Measurements from ENCODE around the gene CD69. TPM values are rescaled to one million over a fixed set of nuclear protein-coding genes. Genes with fewer than 3 reads are reported as not detected.

CD69 gene
- total RNA-seq, 1 donor from 2014 or later, result 3.7 TPM

DNA sequence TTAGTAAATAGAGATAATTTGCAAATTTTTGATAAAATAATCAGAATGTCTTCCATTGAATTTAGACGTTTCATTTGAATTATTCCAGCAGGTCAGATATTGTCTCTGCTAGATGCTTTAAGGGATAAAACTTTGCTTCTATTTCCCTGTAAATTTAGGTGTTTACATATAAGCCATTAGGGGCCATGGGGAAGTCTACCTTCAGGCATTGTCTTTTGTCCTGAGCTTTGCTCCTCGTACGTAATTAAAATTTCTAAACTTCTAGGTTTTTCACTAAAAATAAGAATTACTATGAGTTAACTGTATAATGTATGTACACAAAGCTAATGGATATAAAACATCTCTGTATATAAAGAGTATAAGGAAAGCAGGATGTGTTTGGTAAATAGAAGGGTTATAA is 24.1 kb upstream of the CD69 start:
- H3K36me3 ChIP-seq (ENCODE audit: control insufficient read depth, insufficient read depth, low read length), result no peaks in the 10 kb centered on the region
- no peak overlapping the region for H3K4me3 ChIP-seq (ENCODE audit: low read depth, low read length)
- H3K27me3 ChIP-seq (ENCODE audit: control insufficient read depth, insufficient read depth, low read length), result no peaks in the 10 kb centered on the region
- TF ChIP-seq CTCF (IDR thresholded peaks at IDR 0.05; ENCODE audit: insufficient read depth, low read length, poor library complexity, severe bottlenecking), result no peak
- DNase-seq (ENCODE audit: low read depth), result no peak

DNA sequence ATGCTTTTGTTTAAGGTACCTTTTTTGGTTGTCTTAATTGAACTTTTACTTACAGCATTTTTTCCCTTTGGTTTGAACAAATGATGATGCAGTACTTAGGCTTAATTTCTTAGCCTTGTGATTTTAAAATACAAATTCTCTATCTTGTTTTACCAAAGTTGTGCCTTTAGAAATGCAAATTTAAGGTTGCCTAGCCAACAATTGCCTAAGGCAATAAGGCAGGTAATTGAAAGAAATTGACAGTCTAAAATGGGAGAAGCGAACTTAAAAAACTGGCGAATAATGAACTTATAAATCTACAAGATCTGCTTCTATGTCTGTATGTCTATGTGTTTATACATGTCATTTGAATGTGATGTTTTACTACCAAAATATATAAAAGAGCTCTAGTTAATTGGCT is 23.6 kb upstream of the CD69 start:
- TF ChIP-seq CTCF (IDR thresholded peaks at IDR 0.05; ENCODE audit: insufficient read depth, low read length, poor library complexity, severe bottlenecking), result no peak
- Histone ChIP-seq H3K36me3 (ENCODE audit: control insufficient read depth, insufficient read depth, low read length) (no peaks in the 10 kb centered on the region), H3K27me3 (ENCODE audit: control insufficient read depth, insufficient read depth, low read length) (no peaks in the 10 kb centered on the region), H3K4me3 (ENCODE audit: low read depth, low read length) (no peak overlapping the region)
- no peak for DNase-seq (ENCODE audit: low read depth)

DNA sequence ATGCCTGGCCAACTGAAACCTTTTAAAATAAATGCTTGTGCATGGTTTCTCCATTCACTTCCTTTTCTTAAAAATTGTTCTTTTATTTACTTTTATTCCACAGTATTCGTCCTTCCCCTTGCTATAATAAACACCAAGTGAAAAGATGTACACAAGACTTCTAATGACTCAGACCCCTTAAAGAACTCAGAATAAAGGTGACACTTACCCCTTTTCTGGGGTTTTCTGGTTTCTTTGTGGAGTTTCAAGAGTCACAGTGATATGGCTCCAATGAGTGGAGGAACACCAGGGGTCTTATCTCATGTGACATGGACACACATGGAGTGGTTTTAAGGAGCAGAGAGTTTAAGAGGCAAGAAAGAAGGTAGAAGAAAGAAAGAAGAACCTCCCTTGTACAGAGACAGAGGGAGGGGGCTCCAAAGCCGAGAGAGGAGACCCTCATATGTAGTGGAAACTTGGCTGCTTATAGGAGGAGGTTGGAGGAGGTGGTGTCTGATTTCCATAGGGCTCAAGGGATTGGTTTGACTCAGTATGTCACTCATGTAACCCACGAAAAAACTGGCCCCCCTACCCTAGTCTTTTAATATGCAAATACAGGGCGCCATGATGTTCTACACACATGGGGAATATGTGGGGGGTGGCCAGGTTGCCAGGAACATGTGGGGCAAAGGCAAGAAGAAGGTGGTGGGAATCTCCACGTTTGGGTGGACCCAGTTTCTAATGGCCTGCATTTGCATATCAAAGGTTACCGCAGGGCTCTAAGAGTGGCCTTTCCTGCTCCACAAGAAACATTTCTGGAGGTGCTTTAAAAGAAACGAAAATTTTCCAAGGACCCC is 22.1 kb upstream of the CD69 start:
- no peaks in the 10 kb centered on the region for H3K27me3 ChIP-seq (ENCODE audit: control insufficient read depth, insufficient read depth, low read length)
- no peak for TF ChIP-seq CTCF (IDR thresholded peaks at IDR 0.05; ENCODE audit: insufficient read depth, low read length, poor library complexity, severe bottlenecking)
- DNase-seq (ENCODE audit: low read depth), result no peak
- no peaks in the 10 kb centered on the region for H3K36me3 ChIP-seq (ENCODE audit: control insufficient read depth, insufficient read depth, low read length)
- no peak overlapping the region for H3K4me3 ChIP-seq (ENCODE audit: low read depth, low read length)

- no peaks in the 10 kb centered on the region for H3K27me3 ChIP-seq (ENCODE audit: control insufficient read depth, insufficient read depth, low read length)
- H3K36me3 ChIP-seq (ENCODE audit: control insufficient read depth, insufficient read depth, low read length), result no peaks in the 10 kb centered on the region
- no peak for TF ChIP-seq CTCF (IDR thresholded peaks at IDR 0.05; ENCODE audit: insufficient read depth, low read length, poor library complexity, severe bottlenecking)
- H3K4me3 ChIP-seq (ENCODE audit: low read depth, low read length), result no peak overlapping the region
- no peak for DNase-seq (ENCODE audit: low read depth)
Measured at GRCh38 chr12:9781360-9781759, 20.7 kb upstream of the CD69 start.

- no peaks in the 10 kb centered on the region for H3K36me3 ChIP-seq (ENCODE audit: control insufficient read depth, insufficient read depth, low read length)
- no peak for DNase-seq (ENCODE audit: low read depth)
- TF ChIP-seq CTCF (IDR thresholded peaks at IDR 0.05; ENCODE audit: insufficient read depth, low read length, poor library complexity, severe bottlenecking), result no peak
- H3K27me3 ChIP-seq (ENCODE audit: control insufficient read depth, insufficient read depth, low read length), result no peaks in the 10 kb centered on the region
- H3K4me3 ChIP-seq (ENCODE audit: low read depth, low read length), result no peak overlapping the region
Measured at GRCh38 chr12:9779209-9779608, 18.5 kb upstream of the CD69 start.

DNA sequence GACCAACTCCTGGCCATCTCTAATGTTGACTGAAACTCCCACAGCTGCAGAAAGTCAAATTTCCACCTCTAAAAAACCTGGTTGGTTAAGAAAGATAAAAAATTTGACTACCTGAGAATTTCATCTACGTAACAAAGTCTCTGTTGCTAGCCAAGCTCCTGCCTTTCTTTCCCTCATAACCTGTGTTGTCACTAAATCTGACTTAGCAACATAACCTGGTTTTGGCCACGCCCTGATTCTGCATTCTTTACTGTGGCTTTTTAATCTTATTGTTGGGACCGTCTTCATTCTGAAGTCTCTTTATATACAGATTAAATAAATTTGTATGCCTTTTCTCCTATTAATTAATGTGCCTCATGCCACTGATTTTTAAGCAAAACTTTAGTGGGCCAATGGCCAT is 16.1 kb upstream of the CD69 start:
- no peak for TF ChIP-seq CTCF (IDR thresholded peaks at IDR 0.05; ENCODE audit: insufficient read depth, low read length, poor library complexity, severe bottlenecking)
- Histone ChIP-seq H3K27me3 (ENCODE audit: control insufficient read depth, insufficient read depth, low read length) (no peaks in the 10 kb centered on the region), H3K4me3 (ENCODE audit: low read depth, low read length) (no peak overlapping the region), H3K36me3 (ENCODE audit: control insufficient read depth, insufficient read depth, low read length) (no peaks in the 10 kb centered on the region)
- DNase-seq (ENCODE audit: low read depth), result no peak

Measured in kidney epithelial cell (primary cell).